ENCODE results near the gene ZNF436.

DNA sequence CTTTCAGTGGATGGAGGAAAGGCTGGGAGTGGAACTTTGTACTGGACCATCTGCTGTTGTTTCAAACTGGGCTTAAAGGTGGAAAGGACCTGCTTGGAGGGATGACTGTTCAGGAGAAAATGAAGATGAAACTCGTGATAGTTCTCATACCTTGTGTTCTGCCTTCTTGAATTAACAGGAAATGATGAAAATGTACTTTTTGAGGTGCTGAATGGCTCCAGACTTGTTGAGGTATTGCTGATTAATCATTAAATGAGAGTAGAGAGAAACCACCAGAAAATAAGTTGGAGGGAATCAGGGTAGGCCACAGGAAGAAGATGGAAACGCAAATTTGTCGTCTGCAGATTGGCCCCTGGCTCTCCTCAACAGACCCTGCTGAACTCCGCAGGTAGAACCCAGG, 26.2 kb upstream of the ZNF436 start:
- TF ChIP-seq RUNX1 (IDR thresholded peaks at IDR 0.05; ENCODE audit: low read depth) (no peak), RREB1 (CRISPR knock-in tag; IDR thresholded peaks at IDR 0.05) (no peak), RCOR1 (IDR thresholded peaks at IDR 0.05; ENCODE audit: borderline replicate concordance in 1 of 2, low read depth in 2 of 2, low read length in 2 of 2) (no peak), SIN3A (IDR thresholded peaks at IDR 0.05; ENCODE audit: borderline replicate concordance in 2 of 2, control insufficient read depth in 1 of 2, low read depth in 2 of 2, low read length in 2 of 2) (no peak), HCFC1 (IDR thresholded peaks at IDR 0.05; ENCODE audit: low read depth, low read length) (no peak), CBX8 (IDR thresholded peaks at IDR 0.05; ENCODE audit: borderline replicate concordance, extremely low read depth, low read depth, low read length, poor library complexity, severe bottlenecking) (no peak)
- TF ChIP-seq, protein P1, sequence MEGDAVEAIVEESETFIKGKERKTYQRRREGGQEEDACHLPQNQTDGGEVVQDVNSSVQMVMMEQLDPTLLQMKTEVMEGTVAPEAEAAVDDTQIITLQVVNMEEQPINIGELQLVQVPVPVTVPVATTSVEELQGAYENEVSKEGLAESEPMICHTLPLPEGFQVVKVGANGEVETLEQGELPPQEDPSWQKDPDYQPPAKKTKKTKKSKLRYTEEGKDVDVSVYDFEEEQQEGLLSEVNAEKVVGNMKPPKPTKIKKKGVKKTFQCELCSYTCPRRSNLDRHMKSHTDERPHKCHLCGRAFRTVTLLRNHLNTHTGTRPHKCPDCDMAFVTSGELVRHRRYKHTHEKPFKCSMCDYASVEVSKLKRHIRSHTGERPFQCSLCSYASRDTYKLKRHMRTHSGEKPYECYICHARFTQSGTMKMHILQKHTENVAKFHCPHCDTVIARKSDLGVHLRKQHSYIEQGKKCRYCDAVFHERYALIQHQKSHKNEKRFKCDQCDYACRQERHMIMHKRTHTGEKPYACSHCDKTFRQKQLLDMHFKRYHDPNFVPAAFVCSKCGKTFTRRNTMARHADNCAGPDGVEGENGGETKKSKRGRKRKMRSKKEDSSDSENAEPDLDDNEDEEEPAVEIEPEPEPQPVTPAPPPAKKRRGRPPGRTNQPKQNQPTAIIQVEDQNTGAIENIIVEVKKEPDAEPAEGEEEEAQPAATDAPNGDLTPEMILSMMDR (IDR thresholded peaks at IDR 0.05 in 2 of 3, conservative IDR thresholded peaks at IDR 0.05 in 1 of 3; ENCODE audit: insufficient read depth in 2 of 3, low read depth in 1 of 3, low read length in 3 of 3) = no peak
